H4 (cell line): ENCODE data around the gene PRR23C. TPM values are rescaled to one million over a fixed set of nuclear protein-coding genes. Genes with fewer than 3 reads are reported as not detected.

Source experiments
- DNase-seq: peaks from one replicate; pipeline ENCODE4 v3.0.0-alpha.2; 2015; ENCODE audit warnings: low spot score
- total RNA-seq: library from RNA; depleted of rRNA; stranded (reverse); fragments of >200 nt; shearing (Covaris generic); gene quantifications from 2 replicates; pipeline ENCODE4 v1.2.3, GENCODE V29; 2014; rRNA removed

The PRR23C gene
- total RNA-seq, 1 experiment from 2014 or later = not detected

DNA sequence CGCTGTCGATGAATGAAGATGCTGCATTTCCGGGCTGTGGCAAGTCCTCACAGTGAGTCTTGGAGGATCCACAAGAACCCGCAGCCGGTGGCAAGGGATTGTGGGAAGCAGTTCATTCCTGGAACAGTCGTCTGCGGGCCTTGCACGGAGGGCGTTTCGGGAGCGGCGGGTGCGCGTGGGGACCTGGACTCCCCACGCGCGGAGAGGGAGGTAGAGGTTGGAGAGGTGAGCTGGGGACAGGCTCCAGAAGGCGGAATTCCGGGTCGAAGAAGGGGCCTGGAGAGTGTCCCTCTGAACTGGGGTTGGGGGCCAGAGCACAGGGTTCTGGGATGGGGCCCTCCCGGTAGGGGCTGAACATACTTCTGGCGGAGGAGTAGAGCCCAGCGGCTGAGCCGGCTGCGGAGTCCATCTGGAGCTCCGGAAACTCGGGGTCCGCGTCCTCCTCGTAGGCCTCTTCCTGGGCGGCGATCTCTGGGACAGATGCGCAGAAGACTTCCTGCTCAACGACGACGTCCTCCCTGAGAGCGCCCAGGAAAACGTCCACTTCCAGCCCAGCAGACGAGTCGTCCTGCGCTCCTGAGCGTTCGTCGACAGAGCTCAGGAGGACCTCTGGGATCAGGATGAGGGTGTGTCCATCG is 39.2 kb downstream of the PRR23C start:
- no peak for DNase-seq

DNA sequence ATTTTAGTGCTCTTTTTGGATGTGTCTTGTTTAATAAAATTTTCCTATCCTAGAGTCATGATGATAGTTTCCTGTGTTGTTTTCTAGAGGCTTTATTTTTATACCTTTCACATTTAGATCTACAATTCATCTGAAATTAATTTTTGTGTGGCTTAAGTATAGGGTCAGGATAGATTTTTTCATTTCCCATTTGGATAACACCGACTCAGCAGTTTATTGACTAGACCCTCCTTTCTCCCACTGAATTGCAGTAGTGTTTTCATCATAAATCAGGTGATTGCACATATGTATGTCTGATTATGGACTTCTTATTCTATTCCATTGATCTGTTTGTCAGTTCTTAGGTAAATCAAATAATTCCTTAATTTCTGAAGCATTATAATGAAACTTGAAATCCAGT is 49.0 kb downstream of the PRR23C start:
- DNase-seq = no peak

Other genes with a start within 250 kb of the PRR23C start
- gene PIK3CB, start 210.0 kb downstream of the PRR23C start, total RNA-seq = 5.3 and 6.1 TPM in 2 replicates
- 0.06 and 0.14 TPM in 2 replicates for gene FOXL2, start 97.8 kb downstream of the PRR23C start, total RNA-seq
- gene FOXL2NB, start 97.7 kb downstream of the PRR23C start, total RNA-seq = 1.9 and 3.4 TPM in 2 replicates
- not detected in 2 replicates for gene PRR23A, start 38.6 kb downstream of the PRR23C start, total RNA-seq
- not detected in 2 replicates for gene PRR23B, start 24.0 kb downstream of the PRR23C start, total RNA-seq